Muscle of arm (tissue), 12 donors: ENCODE measurements around the gene TREX2. TPM values are rescaled to one million over a fixed set of nuclear protein-coding genes. Genes with fewer than 3 reads are reported as not detected.

Source experiments
- DNase-seq: peaks from one replicate; pipeline ENCODE4 v3.0.0-alpha.2; 2013
- polyA plus RNA-seq, 12 donors: library from polyadenylated mRNA; unstranded; fragments of 120-200 nt; gene quantifications; one replicate each; pipeline ENCODE4 v1.2.1, GENCODE V29; 2013; ENCODE audit not compliant: insufficient read length in 12 of 12

TREX2 gene
- polyA plus RNA-seq, 12 donors, result 0.23 to 1.3 (median 0.40) TPM; not detected in 2

- no peak for DNase-seq
Measured at GRCh38 chrX:153456704-153457103, 10.8 kb upstream of the TREX2 start.

- no peak for DNase-seq
Measured at GRCh38 chrX:153456161-153456560, 10.3 kb upstream of the TREX2 start.

GRCh38 chrX:153455571-153455970 is 9.7 kb upstream of the TREX2 start:
- no peak for DNase-seq

GRCh38 chrX:153454901-153455550 is 9.2 kb upstream of the TREX2 start:
- DNase-seq, result no peak

GRCh38 chrX:153450949-153451277 is 5.1 kb upstream of the TREX2 start:
- no peak for DNase-seq

GRCh38 chrX:153450114-153450948 is 4.5 kb upstream of the TREX2 start:
- no peak for DNase-seq

GRCh38 chrX:153449368-153450113 is 3.7 kb upstream of the TREX2 start:
- no peak for DNase-seq

GRCh38 chrX:153448556-153449367 is 2.9 kb upstream of the TREX2 start:
- no peak for DNase-seq

GRCh38 chrX:153447581-153447960 is 1.7 kb upstream of the TREX2 start:
- DNase-seq, result no peak

- no peak for DNase-seq
Measured at GRCh38 chrX:153446950-153447580, 1.2 kb upstream of the TREX2 start.

- no peak for DNase-seq
Measured at GRCh38 chrX:153446636-153446936, 730 bp upstream of the TREX2 start.

GRCh38 chrX:153445106-153445855 is 575 bp downstream of the TREX2 start:
- DNase-seq, result no peak

GRCh38 chrX:153444333-153445011 is 1.4 kb downstream of the TREX2 start:
- no peak for DNase-seq

- DNase-seq, result no peak
Measured at GRCh38 chrX:153443476-153444332, 2.2 kb downstream of the TREX2 start.

GRCh38 chrX:153442463-153442862 is 3.4 kb downstream of the TREX2 start:
- no peak for DNase-seq

- DNase-seq, result no peak
Measured at GRCh38 chrX:153441981-153442380, 3.9 kb downstream of the TREX2 start.

GRCh38 chrX:153441296-153441695 is 4.6 kb downstream of the TREX2 start:
- DNase-seq, result no peak

- DNase-seq, result no peak
Measured at GRCh38 chrX:153440556-153441135, 5.2 kb downstream of the TREX2 start.

GRCh38 chrX:153439977-153440376 is 5.9 kb downstream of the TREX2 start:
- DNase-seq, result no peak
